H1 (cell line): ENCODE data around the gene KATNBL1. TPM values are rescaled to one million over a fixed set of nuclear protein-coding genes. Genes with fewer than 3 reads are reported as not detected.

Source experiments
- BACH1 ChIP-seq: IDR thresholded peaks from 2 replicates; pipeline ENCODE4 v1.6.1; 2012; ENCODE audit warnings: low read length, improper control_type of control experiment
- HDAC2 ChIP-seq, 2 experiments: fragments of 300-600 bp in 1 of 2; sonication (generic) in 1 of 2; IDR thresholded peaks; 2 replicates each; pipeline ENCODE4 v1.6.1; 2011 to 2012; ENCODE audit warnings: low read depth in 2 of 2, low read length in 2 of 2, mild to moderate bottlenecking in 2 of 2, moderate library complexity in 2 of 2, borderline replicate concordance in 1 of 2, inconsistent platforms in 1 of 2
- KDM4A ChIP-seq: IDR thresholded peaks from one replicate; pipeline ENCODE4 v1.7.1; 2012; ENCODE audit warnings: low read depth, mild to moderate bottlenecking, moderate library complexity, low read length, inconsistent platforms; ENCODE audit not compliant: severe bottlenecking
- polyA plus RNA-seq, 7 experiments: library from polyadenylated mRNA; depleted of rRNA in 3 of 7; stranded (reverse) in 5 of 7; unstranded in 2 of 7; fragments of >200 nt in 5 of 7; fragments of 200-250 nt in 2 of 7; gene quantifications; 1 replicate in 5 of 7; 2 replicates in 1 of 7; 4 replicates in 1 of 7; pipeline versions ENCODE4 v1.2.1 to v1.2.3, GENCODE V29; 2011 to 2013; ENCODE audit warnings: missing spikeins in 2 of 7, mixed read lengths in 2 of 7
- total RNA-seq: library from RNA; stranded (reverse); fragmentation: NEBNext Ultra II Directional; extraction: Animal tissue kit (Norgen Biotek cat#: 25700); gene quantifications from 2 replicates; pipeline ENCODE4 v1.2.1, GENCODE V29; 2021

KATNBL1 gene
- total and polyA plus RNA-seq, 2 of the 8 experiments (the other 6 are each of a cell fraction or from before 2014, with no cell fraction given): 14.2 to 51.4 TPM

GRCh38 chr15:34147371-34148140 is 62.3 kb downstream of the KATNBL1 start (continued):
- TF ChIP-seq HDAC2 (IDR thresholded peaks at IDR 0.05; ENCODE audit: borderline replicate concordance in 1 of 2, low read depth in 2 of 2, low read length in 2 of 2): no peak
- TF ChIP-seq BACH1: no peak
- TF ChIP-seq KDM4A: no peak
